PC-9 (cell line): Measurements from ENCODE around the gene PKN2.

Experiments
- CTCF ChIP-seq: fragments of 200-600 bp; sonication (generic); conservative IDR thresholded peaks from 2 replicates; pipeline ENCODE4 v1.6.1; 2017; ENCODE audit warnings: mixed run types, antibody characterized with exemption, mild to moderate bottlenecking, moderate library complexity
- EZH2 ChIP-seq: fragments of 200-600 bp; sonication (generic); IDR thresholded peaks from 2 replicates; pipeline ENCODE4 v1.8.0; 2017; ENCODE audit warnings: antibody characterized with exemption, low read depth

DNA sequence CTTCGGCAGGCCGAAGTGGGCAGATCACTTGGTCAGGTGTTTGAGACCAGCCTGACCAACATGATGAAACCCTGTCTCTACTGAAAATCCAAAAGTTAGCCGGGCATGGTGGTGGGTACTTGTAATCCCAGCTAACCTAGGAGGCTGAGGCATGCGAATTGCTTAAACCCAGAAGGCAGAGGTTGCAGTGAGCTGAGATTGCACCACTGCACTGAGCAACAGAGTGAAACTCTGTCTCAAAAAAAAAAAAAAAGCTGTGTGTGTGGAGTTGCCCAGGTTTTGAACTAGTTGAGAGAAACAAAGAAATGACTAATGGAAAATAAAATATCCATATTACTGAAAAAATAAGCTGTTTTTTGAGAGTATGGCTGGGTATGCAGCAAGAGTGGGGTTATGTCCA lies 107.1 kb downstream of the PKN2 start:
- TF ChIP-seq CTCF: no peak
- no peak for TF ChIP-seq EZH2
